NCI-H146 treated with DMSO at 0.1 percent for 48 hours (cell line): ENCODE measurements around the gene PRXL2A.
"Not testable (repeated sequence)": the region's sequence is repeated elsewhere in the genome, so short reads cannot be mapped to it uniquely, and the experiment has no call there.

ENCODE experiments used
- DNase-seq: peaks from one replicate; lab custom pipeline; 2025; ENCODE audit not compliant: unreplicated experiment; lab: John Stamatoyannopoulos, UW

Gene PRXL2A

GRCh38 chr10:80410578-80411145, 2.3 kb downstream of the PRXL2A start:
- DNase-seq = no peak

- DNase-seq = no peak
Measured at GRCh38 chr10:80411267-80411668, 2.9 kb downstream of the PRXL2A start.

DNA sequence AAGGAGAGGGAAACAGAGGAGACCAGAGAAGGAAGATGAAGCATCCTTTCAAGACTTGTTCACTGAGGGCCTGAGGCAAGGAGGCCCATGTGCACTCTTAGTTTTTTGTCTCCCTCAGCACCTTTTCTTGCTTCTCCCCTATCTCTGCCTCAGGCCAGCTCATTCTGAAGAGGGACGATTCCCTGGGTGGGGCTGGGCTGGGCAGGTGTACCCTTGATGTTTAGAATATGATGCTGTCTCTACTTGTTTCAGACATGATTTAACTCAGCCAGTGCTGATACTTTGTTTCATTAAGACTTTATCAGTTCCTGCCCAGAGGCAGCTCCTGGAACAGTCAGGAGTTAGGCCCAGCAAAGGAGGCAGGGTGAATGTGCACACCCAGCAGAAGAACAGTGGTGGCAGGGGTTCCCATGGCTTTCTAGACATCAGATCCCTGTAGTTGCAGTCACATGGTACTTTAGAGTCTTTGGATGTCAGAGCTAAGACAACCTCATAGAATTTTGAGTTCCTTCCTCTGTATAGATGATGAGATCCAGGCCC, 3.4 kb downstream of the PRXL2A start:
- no peak for DNase-seq

DNA sequence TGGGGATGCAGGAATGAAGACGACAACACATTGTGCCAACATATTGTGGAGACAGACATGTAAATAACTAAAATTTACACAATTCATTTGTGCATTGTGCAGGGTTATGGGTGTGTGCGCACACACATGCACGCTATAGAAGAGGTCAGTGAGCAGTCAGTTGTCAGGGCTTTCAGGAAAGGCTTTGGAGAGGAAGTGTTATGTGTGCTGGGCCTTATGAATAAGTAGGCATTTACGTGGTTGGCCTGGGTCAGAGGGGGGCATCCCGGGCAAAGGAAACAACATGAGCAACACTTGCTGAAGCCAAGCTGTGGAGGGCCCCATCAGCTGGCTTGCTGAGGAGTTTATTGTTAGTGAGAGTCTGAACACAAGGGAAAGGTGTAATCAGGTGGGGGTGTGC, 4.1 kb downstream of the PRXL2A start:
- no peak for DNase-seq

DNA sequence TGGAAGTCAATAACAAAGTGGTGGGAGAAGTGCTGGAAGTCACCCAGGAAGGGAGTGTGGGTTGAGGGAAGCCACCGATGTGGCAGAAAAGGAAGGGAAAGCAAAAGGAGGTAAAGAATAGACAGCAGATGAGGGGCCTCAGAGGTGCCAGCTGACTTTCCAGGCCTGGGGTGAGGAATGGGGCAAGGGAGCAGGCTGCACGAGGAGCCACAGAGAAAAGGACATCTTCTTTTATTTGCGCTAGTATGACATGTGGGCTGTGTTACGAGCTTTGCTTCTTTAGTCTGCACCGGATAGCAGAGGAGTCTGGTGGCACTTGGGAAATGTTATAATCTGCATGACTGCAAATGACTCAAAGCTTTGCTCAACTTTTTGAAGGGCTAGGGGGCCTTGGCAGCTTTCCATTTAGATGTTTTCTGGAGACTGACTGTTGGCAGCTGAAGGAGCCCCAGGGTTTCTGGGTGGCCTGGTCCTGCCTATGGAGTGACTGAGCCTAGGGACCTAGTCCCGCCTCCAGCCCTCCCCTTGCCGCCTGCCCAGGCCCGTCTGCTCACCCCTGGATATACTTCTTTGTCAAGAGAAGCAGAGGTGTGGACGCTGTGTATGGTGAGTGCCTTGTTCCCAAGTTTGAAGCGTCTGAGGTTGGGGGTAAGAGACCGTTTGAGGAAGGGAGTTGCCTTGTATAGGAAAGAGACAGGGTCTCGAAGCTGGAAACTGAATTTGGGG, 5.1 kb downstream of the PRXL2A start:
- DNase-seq = no peak

DNA sequence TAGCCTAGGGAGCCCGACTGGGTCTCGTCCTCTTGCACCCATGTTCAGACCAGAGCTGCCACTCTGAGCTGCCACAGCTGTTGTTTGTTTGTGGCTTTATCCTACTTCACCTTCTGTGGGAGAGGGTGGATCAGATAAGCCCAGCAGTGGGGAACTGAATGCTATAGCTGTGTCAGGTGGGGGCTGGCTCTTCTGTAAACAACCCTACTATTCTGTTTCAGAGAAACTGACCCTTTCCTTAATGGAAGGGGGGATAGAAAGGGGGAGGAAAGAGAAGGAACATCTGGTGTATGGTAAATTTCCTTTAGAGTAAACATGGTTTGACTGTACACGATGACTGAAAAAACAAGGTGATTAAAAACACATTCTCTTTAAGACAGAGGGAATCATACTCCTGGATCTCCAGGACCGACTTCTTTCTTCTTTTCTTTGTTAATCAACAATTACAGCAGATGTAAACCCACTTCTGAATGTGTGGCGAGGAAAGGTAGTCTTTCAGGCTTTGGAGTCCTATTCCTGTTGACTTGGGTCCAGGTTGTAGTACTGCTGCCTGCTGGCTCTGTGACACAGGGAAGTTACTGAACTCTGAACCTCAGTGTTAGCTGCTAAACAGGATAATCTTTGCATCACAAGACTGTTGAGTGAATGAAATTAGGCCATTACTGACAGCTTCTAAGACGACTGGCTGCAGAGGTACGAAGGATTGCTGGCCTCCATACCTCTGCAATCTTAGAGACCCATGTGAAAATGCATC, 6.0 kb downstream of the PRXL2A start:
- no peak for DNase-seq

- no peak for DNase-seq
Measured at GRCh38 chr10:80415734-80416478, 7.6 kb downstream of the PRXL2A start.

DNA sequence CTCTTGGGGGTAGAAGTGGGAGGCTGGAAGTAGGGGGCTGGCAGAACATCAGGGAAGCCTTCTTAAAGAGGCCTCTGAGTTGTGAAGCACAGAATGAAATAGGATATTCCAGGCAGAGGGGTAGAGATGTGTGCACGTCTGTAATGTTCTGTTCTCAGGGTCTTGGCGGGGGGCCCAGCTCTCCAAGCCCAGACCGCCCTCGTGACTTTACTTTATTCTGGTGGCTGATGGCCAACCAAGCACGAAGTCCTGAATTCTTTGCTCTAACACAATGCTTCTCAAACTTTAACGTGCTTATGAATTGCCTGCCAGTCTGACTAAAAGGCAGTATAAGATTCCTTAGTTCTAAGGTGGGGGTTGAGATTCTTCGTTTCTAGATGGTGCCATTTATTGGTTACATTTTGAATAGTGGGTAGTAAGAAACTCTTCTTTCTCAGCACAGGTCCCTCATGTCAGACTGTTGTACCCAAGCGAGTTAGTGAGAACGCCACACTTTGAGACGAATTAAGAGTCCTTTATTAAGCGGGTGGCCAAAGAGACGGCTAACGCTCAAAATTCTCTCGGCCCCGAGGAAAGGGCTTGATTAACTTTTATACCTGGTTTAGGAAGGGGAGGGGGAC, 8.2 kb downstream of the PRXL2A start:
- DNase-seq = no peak

- DNase-seq = not testable (repeated sequence)
Measured at GRCh38 chr10:80417256-80417655, 8.9 kb downstream of the PRXL2A start.

DNA sequence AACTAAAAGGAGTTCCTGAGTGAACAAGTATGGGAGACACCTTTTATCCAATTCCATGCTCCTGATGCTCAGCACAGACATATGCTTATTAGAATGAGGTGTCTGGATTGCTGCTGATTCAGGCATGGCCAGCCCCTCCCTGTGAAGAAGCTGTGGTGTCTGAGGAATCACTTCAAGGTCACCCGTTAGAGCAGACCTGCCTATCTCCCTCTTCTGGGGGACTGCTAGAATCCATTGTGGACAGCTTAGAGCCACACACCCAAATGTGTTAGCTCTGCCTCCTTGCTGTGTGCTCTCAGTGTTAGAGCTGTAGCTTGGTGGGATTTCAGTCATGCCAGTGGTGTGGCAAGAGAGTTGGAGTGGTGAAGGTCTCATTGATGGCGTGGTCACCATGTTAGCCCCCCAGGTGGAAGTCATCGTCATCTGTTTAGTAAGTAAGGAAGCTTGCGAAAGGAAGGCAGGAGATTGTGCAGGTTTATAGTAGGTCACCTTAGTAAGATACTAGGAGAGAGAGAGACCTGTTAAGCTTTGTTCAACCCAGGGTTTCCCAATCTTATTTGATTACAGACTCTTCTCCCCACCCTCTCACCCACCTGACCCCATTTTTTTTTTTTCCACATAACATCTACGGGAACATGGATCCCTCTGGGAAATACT, 12.8 kb downstream of the PRXL2A start:
- DNase-seq = no peak

GRCh38 chr10:80421707-80422536, 13.6 kb downstream of the PRXL2A start:
- DNase-seq = no peak

GRCh38 chr10:80425901-80426300, 17.6 kb downstream of the PRXL2A start:
- DNase-seq = no peak

- DNase-seq = no peak
Measured at GRCh38 chr10:80427541-80427940, 19.2 kb downstream of the PRXL2A start.

DNA sequence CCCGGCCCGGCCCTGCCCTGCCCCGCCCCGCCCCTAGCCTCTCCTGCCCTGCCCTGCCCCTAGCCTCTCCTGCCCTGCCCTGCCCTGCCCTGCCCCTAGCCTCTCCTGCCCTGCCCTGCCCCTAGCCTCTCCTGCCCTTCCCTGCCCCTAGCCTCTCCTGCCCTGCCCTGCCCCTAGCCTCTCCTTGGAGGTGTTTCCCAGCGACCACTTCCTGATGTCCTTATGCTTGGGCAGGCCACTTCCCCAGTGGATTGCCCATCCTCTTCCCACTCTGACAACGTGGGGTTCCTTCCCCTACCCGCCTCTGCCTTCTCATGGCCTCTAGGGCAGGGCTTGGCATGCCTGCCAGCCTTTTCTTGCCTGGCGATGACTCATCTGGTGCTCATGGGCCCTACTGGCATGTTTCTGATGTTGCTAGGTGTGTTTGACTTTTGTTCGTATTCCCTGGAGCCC, 21.2 kb downstream of the PRXL2A start:
- DNase-seq = no peak

GRCh38 chr10:80433134-80433533, 24.8 kb downstream of the PRXL2A start:
- no peak for DNase-seq

DNA sequence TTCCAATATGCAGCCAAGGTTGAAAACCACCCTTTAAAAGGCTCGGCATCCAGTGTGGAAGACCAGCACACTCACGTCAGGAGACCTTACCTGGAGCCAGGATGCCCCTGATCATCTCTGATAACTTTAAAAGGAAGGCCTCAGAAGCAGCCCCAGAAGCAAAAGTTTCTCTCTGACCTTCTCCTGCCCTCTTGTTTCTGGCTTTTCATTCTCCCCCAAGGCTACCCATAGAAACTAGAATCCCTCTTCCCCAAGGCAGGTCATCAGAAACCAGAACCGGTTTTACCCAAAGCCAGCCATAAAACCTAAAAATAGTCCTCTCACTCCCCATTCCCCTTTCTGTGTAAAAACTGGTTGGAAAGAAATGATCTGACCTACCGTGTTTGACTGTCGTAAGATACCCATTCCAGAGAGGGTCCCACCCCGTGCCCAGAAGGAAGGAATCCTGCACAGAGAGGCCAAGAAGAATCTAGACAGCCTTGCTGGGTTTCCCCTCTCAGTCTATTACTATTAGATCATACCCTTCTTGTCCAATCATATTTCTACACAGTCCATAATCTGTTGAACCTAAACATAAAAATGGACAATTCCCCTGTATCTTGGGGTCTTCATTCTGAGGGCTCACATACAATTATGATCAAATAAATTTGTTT, 28.2 kb downstream of the PRXL2A start:
- DNase-seq = no peak

- no peak for DNase-seq
Measured at GRCh38 chr10:80437227-80437626, 28.9 kb downstream of the PRXL2A start.

DNA sequence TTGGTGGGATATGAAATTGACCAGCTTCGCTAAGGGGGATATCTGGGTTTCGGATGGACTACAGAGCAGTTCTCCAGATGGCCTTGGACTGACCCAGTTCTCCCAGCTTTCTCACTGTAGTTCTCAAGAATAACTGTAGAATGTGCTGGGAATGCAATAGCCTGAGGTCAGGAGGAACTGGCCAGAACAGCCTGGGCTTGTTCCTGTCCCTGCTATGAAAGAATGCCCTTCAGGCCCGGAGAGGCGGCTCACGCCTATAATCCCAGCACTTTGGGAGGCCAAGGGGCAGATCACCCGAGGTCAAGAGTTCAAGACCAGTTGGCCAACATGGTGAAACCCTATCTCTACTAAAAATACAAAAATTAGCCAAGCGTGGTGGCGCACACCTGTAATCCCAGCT, 33.5 kb downstream of the PRXL2A start:
- no peak for DNase-seq

DNA sequence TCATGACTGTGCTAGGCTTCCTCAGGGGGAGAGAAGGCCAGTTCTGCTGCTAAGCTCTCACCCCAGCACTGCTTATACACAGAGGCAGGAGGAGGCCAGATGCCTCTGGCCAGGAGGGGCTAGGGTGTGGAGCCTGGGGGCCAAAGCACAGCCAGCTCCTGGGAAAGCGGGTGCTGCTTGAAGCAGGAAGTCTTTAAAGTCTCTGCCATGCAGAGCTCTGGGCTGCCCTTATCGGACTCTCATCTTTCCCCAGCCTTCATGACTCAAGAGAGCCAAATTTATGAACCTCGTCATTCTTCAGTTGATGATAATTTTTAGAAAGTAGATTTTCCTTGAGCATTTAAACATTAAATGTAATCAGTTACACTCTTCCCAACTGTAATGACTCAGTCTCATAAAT, 34.5 kb downstream of the PRXL2A start:
- no peak for DNase-seq
